ENCODE measurements around the gene ZNF79. TPM values are rescaled to one million over a fixed set of nuclear protein-coding genes. Genes with fewer than 3 reads are reported as not detected.

ZNF79 gene
- total RNA-seq, 1 experiment from 2014 or later: 7.1 TPM

- peak overlapping the region; percentile 46 for H3K27ac ChIP-seq
- peaks cover 17% of the 10 kb centered on the region for H3K4me1 ChIP-seq (replicated peaks)
These were observed 456 bp downstream of the ZNF79 start for GRCh38 chr9:127424676-127424999.

GRCh38 chr9:127426756-127427155, 2.6 kb downstream of the ZNF79 start:
- Histone ChIP-seq H3K27ac (no peak overlapping the region), H3K36me3 (peaks cover 28% of the 10 kb centered on the region), H3K4me3 (no peak overlapping the region), H3K4me1 (replicated peaks) (peaks cover 17% of the 10 kb centered on the region), H3K9me3 (replicated peaks) (no peaks in the 10 kb centered on the region), H3K27me3 (replicated peaks) (no peaks in the 10 kb centered on the region)
- no peak for DNase-seq (ENCODE audit: low read depth in 1 of 2, low spot score in 2 of 2)

More at GRCh38 chr9:127424676-127424999, 456 bp downstream of the ZNF79 start:
- H3K9me3 ChIP-seq (replicated peaks): no peaks in the 10 kb centered on the region
- DNase-seq (ENCODE audit: low read depth in 1 of 2, low spot score in 2 of 2): no peak
- peaks cover 16% of the 10 kb centered on the region; the same call in 1 of the 2 replicates for H3K36me3 ChIP-seq
- peak overlapping the region; percentile 75 for H3K4me3 ChIP-seq
- no peaks in the 10 kb centered on the region for H3K27me3 ChIP-seq (replicated peaks)

GRCh38 chr9:127428348-127428747, 4.2 kb downstream of the ZNF79 start:
- no peak for DNase-seq (ENCODE audit: low read depth in 1 of 2, low spot score in 2 of 2)
- Histone ChIP-seq H3K9me3 (replicated peaks) (no peaks in the 10 kb centered on the region), H3K36me3 (peaks cover 28% of the 10 kb centered on the region), H3K4me3 (no peak overlapping the region), H3K27ac (no peak overlapping the region), H3K27me3 (replicated peaks) (no peaks in the 10 kb centered on the region), H3K4me1 (replicated peaks) (peaks cover 11% of the 10 kb centered on the region)

GRCh38 chr9:127430415-127430814, 6.2 kb downstream of the ZNF79 start:
- Histone ChIP-seq H3K27ac (no peak overlapping the region), H3K27me3 (replicated peaks) (no peaks in the 10 kb centered on the region), H3K36me3 (peaks cover 48% of the 10 kb centered on the region), H3K9me3 (replicated peaks) (no peaks in the 10 kb centered on the region), H3K4me3 (no peak overlapping the region), H3K4me1 (replicated peaks) (peaks cover 5% of the 10 kb centered on the region)
- DNase-seq (ENCODE audit: low read depth in 1 of 2, low spot score in 2 of 2): no peak

- H3K27ac ChIP-seq: no peak overlapping the region
These were observed 13.5 kb downstream of the ZNF79 start for GRCh38 chr9:127437497-127438264.

GRCh38 chr9:127438394-127438793, 14.2 kb downstream of the ZNF79 start:
- no peak overlapping the region for H3K4me3 ChIP-seq
- no peak overlapping the region for H3K27ac ChIP-seq
- H3K27me3 ChIP-seq (replicated peaks): no peaks in the 10 kb centered on the region
- H3K36me3 ChIP-seq: peaks cover 94% of the 10 kb centered on the region
- no peak for DNase-seq (ENCODE audit: low read depth in 1 of 2, low spot score in 2 of 2)
- peaks cover under 1% of the 10 kb centered on the region; the same call in 1 of the 2 replicates for H3K9me3 ChIP-seq (replicated peaks)
- H3K4me1 ChIP-seq (replicated peaks): no peaks in the 10 kb centered on the region

More at GRCh38 chr9:127437497-127438264, 13.5 kb downstream of the ZNF79 start:
- Histone ChIP-seq H3K27me3 (replicated peaks) (no peaks in the 10 kb centered on the region), H3K4me3 (no peak overlapping the region), H3K36me3 (peaks cover 88% of the 10 kb centered on the region), H3K4me1 (replicated peaks) (no peaks in the 10 kb centered on the region), H3K9me3 (replicated peaks) (no peaks in the 10 kb centered on the region)
- no peak for DNase-seq (ENCODE audit: low read depth in 1 of 2, low spot score in 2 of 2)

- Histone ChIP-seq H3K4me3 (no peak overlapping the region), H3K9me3 (replicated peaks) (peaks cover 2% of the 10 kb centered on the region; the same call in 1 of the 2 replicates), H3K27me3 (replicated peaks) (no peaks in the 10 kb centered on the region), H3K27ac (no peak overlapping the region), H3K4me1 (replicated peaks) (peaks cover 14% of the 10 kb centered on the region), H3K36me3 (peaks cover 95% of the 10 kb centered on the region)
- DNase-seq (ENCODE audit: low read depth in 1 of 2, low spot score in 2 of 2): no peak
These were observed 20.2 kb downstream of the ZNF79 start for GRCh38 chr9:127444283-127444920.

- no peaks in the 10 kb centered on the region for H3K27me3 ChIP-seq (replicated peaks)
- H3K9me3 ChIP-seq (replicated peaks): peaks cover 2% of the 10 kb centered on the region; the same call in 1 of the 2 replicates
- no peak overlapping the region for H3K4me3 ChIP-seq
- DNase-seq (ENCODE audit: low read depth in 1 of 2, low spot score in 2 of 2): no peak
- H3K27ac ChIP-seq: no peak overlapping the region
- H3K4me1 ChIP-seq (replicated peaks): peaks cover 19% of the 10 kb centered on the region
- H3K36me3 ChIP-seq: peaks cover 96% of the 10 kb centered on the region
These were observed 21.0 kb downstream of the ZNF79 start for GRCh38 chr9:127444921-127445850.

- Histone ChIP-seq H3K4me3 (no peak overlapping the region), H3K9me3 (replicated peaks) (peaks cover 2% of the 10 kb centered on the region; the same call in 1 of the 2 replicates), H3K36me3 (peaks cover 96% of the 10 kb centered on the region), H3K27me3 (replicated peaks) (no peaks in the 10 kb centered on the region), H3K4me1 (replicated peaks) (peaks cover 19% of the 10 kb centered on the region), H3K27ac (no peak overlapping the region)
- no peak for DNase-seq (ENCODE audit: low read depth in 1 of 2, low spot score in 2 of 2)
These were observed 21.9 kb downstream of the ZNF79 start for GRCh38 chr9:127445851-127446712.

GRCh38 chr9:127446713-127447415, 22.7 kb downstream of the ZNF79 start:
- H3K4me1 ChIP-seq (replicated peaks): peaks cover 19% of the 10 kb centered on the region
- H3K9me3 ChIP-seq (replicated peaks): peaks cover 2% of the 10 kb centered on the region; the same call in 1 of the 2 replicates
- H3K36me3 ChIP-seq: peaks cover 88% of the 10 kb centered on the region
- H3K27ac ChIP-seq: no peak overlapping the region
- H3K4me3 ChIP-seq: no peak overlapping the region
- no peaks in the 10 kb centered on the region for H3K27me3 ChIP-seq (replicated peaks)
- DNase-seq (ENCODE audit: low read depth in 1 of 2, low spot score in 2 of 2): no peak

- Histone ChIP-seq H3K4me1 (replicated peaks) (peaks cover 25% of the 10 kb centered on the region), H3K4me3 (no peak overlapping the region), H3K9me3 (replicated peaks) (peaks cover 2% of the 10 kb centered on the region; the same call in 1 of the 2 replicates), H3K27me3 (replicated peaks) (no peaks in the 10 kb centered on the region), H3K36me3 (peaks cover 85% of the 10 kb centered on the region), H3K27ac (no peak overlapping the region)
- no peak for DNase-seq (ENCODE audit: low read depth in 1 of 2, low spot score in 2 of 2)
These were observed 23.4 kb downstream of the ZNF79 start for GRCh38 chr9:127447416-127448111.
